Skeletal muscle cell (primary cell): Measurements from ENCODE around the gene SSBP2.
"Not testable (repeated sequence)": the region's sequence is repeated elsewhere in the genome, so short reads cannot be mapped to it uniquely, and the experiment has no call there.

Experiments used
- DNase-seq: peaks from one replicate; pipeline ENCODE4 v3.0.0-alpha.2; 2010; ENCODE audit warnings: low read depth
- H3K4me3 ChIP-seq: 2 replicates; pipeline ENCODE4 v1.5.1; 2011; ENCODE audit warnings: low read depth, mild to moderate bottlenecking, control low read depth, low read length, moderate library complexity

Gene SSBP2

GRCh38 chr5:81749192-81749560, 1.7 kb downstream of the SSBP2 start:
- H3K4me3 ChIP-seq, result peak overlapping the region; percentile 73
- DNase-seq, result no peak

- DNase-seq, result no peak
- H3K4me3 ChIP-seq, result peak overlapping the region; percentile 73
Observed at GRCh38 chr5:81748556-81748955, 2.3 kb downstream of the SSBP2 start.

GRCh38 chr5:81747030-81747429, 3.9 kb downstream of the SSBP2 start:
- no peak for DNase-seq
- no peak overlapping the region for H3K4me3 ChIP-seq

GRCh38 chr5:81740758-81741157, 10.1 kb downstream of the SSBP2 start:
- H3K4me3 ChIP-seq, result no peak overlapping the region
- DNase-seq, result no peak

GRCh38 chr5:81739291-81739690, 11.6 kb downstream of the SSBP2 start:
- no peak overlapping the region for H3K4me3 ChIP-seq
- DNase-seq, result no peak

GRCh38 chr5:81729276-81729675, 21.6 kb downstream of the SSBP2 start:
- DNase-seq, result no peak
- H3K4me3 ChIP-seq, result no peak overlapping the region

- no peak overlapping the region for H3K4me3 ChIP-seq
- no peak for DNase-seq
Observed at GRCh38 chr5:81728301-81728700, 22.6 kb downstream of the SSBP2 start.

- no peak for DNase-seq
- H3K4me3 ChIP-seq, result no peak overlapping the region
Observed at GRCh38 chr5:81726297-81726696, 24.6 kb downstream of the SSBP2 start.

- DNase-seq, result no peak
- H3K4me3 ChIP-seq, result no peak overlapping the region
Observed at GRCh38 chr5:81724571-81724970, 26.3 kb downstream of the SSBP2 start.

GRCh38 chr5:81724108-81724507, 26.8 kb downstream of the SSBP2 start:
- no peak overlapping the region for H3K4me3 ChIP-seq
- DNase-seq, result no peak

- H3K4me3 ChIP-seq, result no peak overlapping the region
- no peak for DNase-seq
Observed at GRCh38 chr5:81721049-81721448, 29.8 kb downstream of the SSBP2 start.

GRCh38 chr5:81719743-81720345, 31.1 kb downstream of the SSBP2 start:
- DNase-seq, result no peak
- no peak overlapping the region for H3K4me3 ChIP-seq

GRCh38 chr5:81718300-81718699, 32.6 kb downstream of the SSBP2 start:
- no peak for DNase-seq
- H3K4me3 ChIP-seq, result no peak overlapping the region

- DNase-seq, result no peak
- no peak overlapping the region for H3K4me3 ChIP-seq
Observed at GRCh38 chr5:81717860-81718259, 33.0 kb downstream of the SSBP2 start.

- DNase-seq, result peak; percentile 8
- H3K4me3 ChIP-seq, result no peak overlapping the region
Observed at GRCh38 chr5:81717226-81717625, 33.7 kb downstream of the SSBP2 start.

- DNase-seq, H3K4me3 ChIP-seq: not testable (repeated sequence)
Observed at GRCh38 chr5:81714076-81714475, 36.8 kb downstream of the SSBP2 start.

- DNase-seq, result no peak
- H3K4me3 ChIP-seq, result no peak overlapping the region
Observed at GRCh38 chr5:81708889-81709288, 42.0 kb downstream of the SSBP2 start.

- H3K4me3 ChIP-seq, result no peak overlapping the region
- no peak for DNase-seq
Observed at GRCh38 chr5:81703840-81704239, 47.1 kb downstream of the SSBP2 start.

- DNase-seq, result no peak
- no peak overlapping the region for H3K4me3 ChIP-seq
Observed at GRCh38 chr5:81700166-81700565, 50.7 kb downstream of the SSBP2 start.

- no peak for DNase-seq
- H3K4me3 ChIP-seq, result no peak overlapping the region
Observed at GRCh38 chr5:81698813-81699212, 52.1 kb downstream of the SSBP2 start.

GRCh38 chr5:81696418-81697397, 54.2 kb downstream of the SSBP2 start:
- H3K4me3 ChIP-seq, result no peak overlapping the region
- DNase-seq, result no peak
